PC-9 (cell line): ENCODE data around the gene SLC66A1. TPM values are rescaled to one million over a fixed set of nuclear protein-coding genes. Genes with fewer than 3 reads are reported as not detected.

Source experiments
- BruUV-seq: library from RNA; stranded (reverse); fragments of 400-500 nt; replicated peaks from 2 replicates; lab custom pipeline; 2021; lab: Mats Ljungman, UMichigan
- CTCF ChIA-PET: fragments of 300-600 bp; sonication (Branson Sonifier 250); formaldehyde crosslinking; loops from one replicate; lab custom pipeline; 2022; ENCODE audit warnings: antibody characterized with exemption; lab: Charles Lee
- POLR2A ChIA-PET: fragments of 300-600 bp; sonication (Branson Sonifier 250); formaldehyde crosslinking; loops from one replicate; lab custom pipeline; 2022; ENCODE audit warnings: antibody characterized with exemption; ENCODE audit not compliant: unreplicated experiment; lab: Charles Lee
- DNase-seq, 2 experiments: peaks; one replicate each; pipeline versions ENCODE4 v3.0.0 to v3.0.0-alpha.2; 2015 to 2022; ENCODE audit warnings: mixed read lengths in 1 of 2
- H2AFZ ChIP-seq: fragments of 200-600 bp; sonication (generic); 2 replicates; pipeline ENCODE4 v1.8.1; 2017; ENCODE audit warnings: antibody characterized with exemption
- H3F3A ChIP-seq: fragments of 200-600 bp; sonication (generic); 2 replicates; pipeline ENCODE4 v1.8.1; 2017; ENCODE audit warnings: antibody characterized with exemption, mild to moderate bottlenecking, low read depth; ENCODE audit not compliant: insufficient read depth
- H3K27ac ChIP-seq: fragments of 200-600 bp; sonication (generic); 2 replicates; pipeline ENCODE4 v1.6.1; 2016; ENCODE audit warnings: mixed run types
- H3K27me3 ChIP-seq: fragments of 200-600 bp; sonication (generic); 2 replicates; pipeline ENCODE4 v1.6.1; 2016; ENCODE audit warnings: low read depth, mixed run types; ENCODE audit not compliant: insufficient read depth
- H3K36me3 ChIP-seq: fragments of 200-600 bp; sonication (generic); 2 replicates; pipeline ENCODE4 v1.6.1; 2016; ENCODE audit warnings: low read depth, mixed run types
- H3K4me1 ChIP-seq: fragments of 200-600 bp; sonication (generic); replicated peaks from 2 replicates; pipeline ENCODE4 v1.6.1; 2016; ENCODE audit warnings: mixed run types; ENCODE audit not compliant: insufficient read depth
- H3K4me2 ChIP-seq: fragments of 200-600 bp; sonication (generic); 2 replicates; pipeline ENCODE4 v1.6.1; 2017; ENCODE audit warnings: mixed run types
- H3K4me3 ChIP-seq: fragments of 200-600 bp; sonication (generic); 2 replicates; pipeline ENCODE4 v1.6.1; 2016; ENCODE audit warnings: mixed run types
- H3K79me2 ChIP-seq: fragments of 200-600 bp; sonication (generic); 2 replicates; pipeline ENCODE4 v1.6.1; 2017; ENCODE audit warnings: low read depth, mixed run types
- H3K9me2 ChIP-seq: fragments of 200-600 bp; sonication (generic); 2 replicates; pipeline ENCODE4 v1.8.1; 2017; ENCODE audit warnings: mild to moderate bottlenecking; ENCODE audit not compliant: insufficient read depth
- H3K9me3 ChIP-seq: fragments of 200-600 bp; sonication (generic); 2 replicates; pipeline ENCODE4 v1.8.1; 2016; ENCODE audit warnings: low read depth; ENCODE audit not compliant: insufficient read depth
- H4K20me1 ChIP-seq: fragments of 200-600 bp; sonication (generic); 2 replicates; pipeline ENCODE4 v1.8.1; 2017; ENCODE audit not compliant: insufficient read depth
- EZH2 ChIP-seq: fragments of 200-600 bp; sonication (generic); IDR thresholded peaks from 2 replicates; pipeline ENCODE4 v1.8.0; 2017; ENCODE audit warnings: antibody characterized with exemption, low read depth
- intact Hi-C: fragments of 100-400 bp; cut with micrococcal nuclease; formaldehyde crosslinking; loops from one replicate; pipeline ENCODE4 v1.10.0; 2022; ENCODE audit not compliant: unreplicated experiment
- total RNA-seq: library from RNA; stranded (reverse); gene quantifications from 2 replicates; pipeline ENCODE4 v1.2.3, GENCODE V29; 2021
- TF ChIP-seq, protein P1 (sequence below): fragments of 200-600 bp; sonication (generic); conservative IDR thresholded peaks from 2 replicates; pipeline ENCODE4 v1.6.1; 2017; ENCODE audit warnings: mixed run types, antibody characterized with exemption, mild to moderate bottlenecking, moderate library complexity

The SLC66A1 gene
- total RNA-seq, 1 experiment from 2014 or later = 13.8 TPM

DNA sequence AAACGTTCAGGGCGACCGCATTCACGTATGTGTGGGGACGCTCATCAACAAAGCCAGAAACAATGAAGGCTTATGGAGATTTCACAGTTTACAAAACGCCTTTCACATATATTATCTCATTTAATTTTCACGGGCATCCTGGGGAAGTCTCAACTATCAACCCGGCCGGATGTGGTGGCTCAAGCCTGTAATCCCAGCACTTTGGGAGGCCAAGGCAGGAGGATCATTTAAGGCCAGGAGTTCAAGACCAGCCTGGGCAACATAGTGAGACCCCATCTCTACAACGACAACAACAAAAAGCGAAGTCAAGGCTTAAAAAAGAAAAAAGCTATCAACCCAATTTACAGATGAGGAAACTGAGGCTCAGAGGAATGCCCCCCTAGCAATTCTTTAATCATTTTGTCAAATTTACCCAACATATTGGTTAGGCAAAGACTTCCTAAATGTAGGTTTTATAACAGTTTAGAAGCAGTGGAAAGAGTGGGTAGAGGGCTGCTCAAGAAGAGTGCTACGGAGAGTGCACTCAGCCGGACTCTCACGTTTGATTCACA, 28.3 kb downstream of the SLC66A1 start:
- CTCF ChIA-PET = no interaction called here
- peaks cover 9% of the 10 kb centered on the region for H3K4me1 ChIP-seq
- H3K79me2 ChIP-seq = no peaks in the 10 kb centered on the region
- POLR2A ChIA-PET = no interaction called here
- H4K20me1 ChIP-seq = no peaks in the 10 kb centered on the region; the same call in 1 of the 2 replicates
- no peak overlapping the region for H3K27ac ChIP-seq
- H3K4me2 ChIP-seq = no peak overlapping the region
- H3K27me3 ChIP-seq = no peaks in the 10 kb centered on the region
- H2AFZ ChIP-seq = no peak overlapping the region
- no peaks in the 10 kb centered on the region for H3K36me3 ChIP-seq
- H3F3A ChIP-seq = peaks cover 12% of the 10 kb centered on the region; the same call in 1 of the 2 replicates
- intact Hi-C loops = loop anchor here (5.0 to 10.0 kb wide), 2 partner anchors 244 to 312 kb away; no protein-coding TSS in a partner anchor
- H3K9me3 ChIP-seq = no peaks in the 10 kb centered on the region
- TF ChIP-seq, protein P1, sequence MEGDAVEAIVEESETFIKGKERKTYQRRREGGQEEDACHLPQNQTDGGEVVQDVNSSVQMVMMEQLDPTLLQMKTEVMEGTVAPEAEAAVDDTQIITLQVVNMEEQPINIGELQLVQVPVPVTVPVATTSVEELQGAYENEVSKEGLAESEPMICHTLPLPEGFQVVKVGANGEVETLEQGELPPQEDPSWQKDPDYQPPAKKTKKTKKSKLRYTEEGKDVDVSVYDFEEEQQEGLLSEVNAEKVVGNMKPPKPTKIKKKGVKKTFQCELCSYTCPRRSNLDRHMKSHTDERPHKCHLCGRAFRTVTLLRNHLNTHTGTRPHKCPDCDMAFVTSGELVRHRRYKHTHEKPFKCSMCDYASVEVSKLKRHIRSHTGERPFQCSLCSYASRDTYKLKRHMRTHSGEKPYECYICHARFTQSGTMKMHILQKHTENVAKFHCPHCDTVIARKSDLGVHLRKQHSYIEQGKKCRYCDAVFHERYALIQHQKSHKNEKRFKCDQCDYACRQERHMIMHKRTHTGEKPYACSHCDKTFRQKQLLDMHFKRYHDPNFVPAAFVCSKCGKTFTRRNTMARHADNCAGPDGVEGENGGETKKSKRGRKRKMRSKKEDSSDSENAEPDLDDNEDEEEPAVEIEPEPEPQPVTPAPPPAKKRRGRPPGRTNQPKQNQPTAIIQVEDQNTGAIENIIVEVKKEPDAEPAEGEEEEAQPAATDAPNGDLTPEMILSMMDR = no peak
- no peak for TF ChIP-seq EZH2
- no peak overlapping the region for H3K4me3 ChIP-seq
- DNase-seq = no peak
- H3K9me2 ChIP-seq = no peaks in the 10 kb centered on the region
- BruUV-seq = no TSS peak

DNA sequence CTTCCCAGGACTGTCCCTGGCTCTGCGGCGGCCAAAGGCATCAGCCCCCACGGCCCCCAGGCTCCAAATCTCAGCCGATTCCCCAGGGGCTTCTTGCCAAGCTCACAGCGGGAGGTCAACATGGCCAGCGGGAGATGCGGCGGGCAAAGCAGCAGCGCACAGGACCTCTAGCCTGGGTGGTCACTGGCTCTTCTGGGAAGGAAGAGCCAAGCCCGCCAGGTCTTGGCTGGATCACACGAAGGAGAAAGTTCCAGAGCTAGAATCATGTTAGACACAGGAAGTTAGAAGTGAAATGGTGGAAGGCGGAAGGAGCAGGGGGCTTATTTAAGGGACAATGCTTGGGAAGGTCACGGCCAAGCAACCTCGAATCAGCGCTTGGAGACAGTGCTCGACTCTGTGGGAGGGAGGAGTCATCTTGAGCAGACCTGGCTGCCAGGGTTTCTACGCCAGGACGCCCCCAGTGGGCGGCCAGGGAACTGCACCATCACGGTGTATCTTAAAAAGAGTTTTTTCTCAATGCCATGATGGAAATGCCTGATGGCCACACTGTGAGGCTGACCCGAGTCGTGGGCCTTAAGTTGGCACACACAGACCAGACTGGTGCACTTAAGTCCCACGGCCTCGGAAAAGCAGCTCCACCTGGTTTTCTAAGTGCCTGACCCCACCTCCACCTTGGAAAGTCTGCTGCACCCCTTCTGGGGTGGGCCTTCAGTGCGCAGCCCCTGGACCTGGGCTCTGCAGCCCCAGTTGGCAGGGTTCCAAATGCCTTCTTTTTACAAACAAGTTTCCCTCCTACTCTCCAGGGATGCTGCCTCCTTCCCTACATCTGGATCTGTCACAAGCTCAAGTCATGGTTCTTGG, 29.3 kb downstream of the SLC66A1 start:
- peak; percentile 47 to 69 for DNase-seq
- CTCF ChIA-PET = interaction anchor here (0.7 kb wide), 2 partner anchors 32 to 57 kb away, joined by 3 read pairs; no protein-coding TSS in a partner anchor
- Histone ChIP-seq H3K4me1 (peaks cover 8% of the 10 kb centered on the region), H3K9me2 (no peaks in the 10 kb centered on the region), H3K79me2 (no peaks in the 10 kb centered on the region), H3K27me3 (no peaks in the 10 kb centered on the region), H3K4me2 (no peak overlapping the region), H3K27ac (no peak overlapping the region), H3K4me3 (no peak overlapping the region), H2AFZ (no peak overlapping the region), H4K20me1 (no peaks in the 10 kb centered on the region; the same call in 1 of the 2 replicates), H3F3A (peaks cover 12% of the 10 kb centered on the region; the same call in 1 of the 2 replicates), H3K36me3 (no peaks in the 10 kb centered on the region), H3K9me3 (no peaks in the 10 kb centered on the region)
- POLR2A ChIA-PET = no interaction called here
- TF ChIP-seq, protein P1 = peak; percentile 84
- TF ChIP-seq EZH2 = no peak
- BruUV-seq = no TSS peak
- intact Hi-C loops = loop anchor here (5.0 to 10.0 kb wide), 2 partner anchors 243 to 311 kb away; no protein-coding TSS in a partner anchor

DNA sequence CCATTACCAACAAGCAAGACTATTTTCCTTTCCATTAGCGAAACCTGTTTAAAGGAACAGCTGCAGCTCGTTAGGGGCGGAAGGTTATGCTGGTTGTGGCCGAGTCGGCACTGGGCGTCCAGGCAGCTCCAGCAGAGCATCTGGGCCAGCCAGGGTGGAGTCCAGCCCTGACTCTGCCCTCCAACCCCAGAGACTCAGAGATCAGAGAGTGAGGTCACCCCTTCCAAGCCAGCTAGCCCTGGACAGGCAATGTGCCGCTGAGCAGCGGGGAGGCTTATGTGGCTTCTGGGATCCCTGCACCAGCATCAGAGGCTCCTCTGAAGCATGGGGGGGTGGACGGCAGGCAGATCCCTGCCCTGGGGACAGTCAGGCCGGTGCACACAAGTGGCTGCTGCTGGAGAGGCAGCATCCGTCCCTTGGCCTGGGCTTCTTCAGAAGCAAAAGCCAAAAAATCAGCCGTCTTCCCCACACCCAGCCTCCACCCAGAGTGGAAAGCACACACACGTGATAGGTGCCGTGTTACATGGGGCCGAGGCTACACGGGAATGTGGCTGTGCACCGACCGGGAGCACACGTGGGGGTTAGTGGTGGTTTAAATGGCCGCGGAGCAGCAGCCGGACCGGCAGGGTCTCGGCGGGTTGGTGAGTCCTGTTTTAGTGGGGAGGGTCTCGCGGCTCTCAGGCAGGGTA, 30.1 kb downstream of the SLC66A1 start:
- CTCF ChIA-PET = interaction anchor here (0.7 kb wide), 2 partner anchors 32 to 56 kb away, joined by 3 read pairs; no protein-coding TSS in a partner anchor
- Histone ChIP-seq H4K20me1 (no peaks in the 10 kb centered on the region; the same call in 1 of the 2 replicates), H3K4me2 (no peak overlapping the region), H3K4me3 (no peak overlapping the region), H3K27me3 (no peaks in the 10 kb centered on the region), H3F3A (peaks cover 10% of the 10 kb centered on the region; the same call in 1 of the 2 replicates), H3K4me1 (no peaks in the 10 kb centered on the region; the same call in none of the 2 replicates), H3K9me3 (no peaks in the 10 kb centered on the region), H2AFZ (no peak overlapping the region), H3K27ac (no peak overlapping the region), H3K9me2 (no peaks in the 10 kb centered on the region), H3K36me3 (no peaks in the 10 kb centered on the region), H3K79me2 (no peaks in the 10 kb centered on the region)
- TF ChIP-seq, protein P1 = no peak
- no peak for TF ChIP-seq EZH2
- no TSS peak for BruUV-seq
- POLR2A ChIA-PET = no interaction called here
- no peak for DNase-seq
- intact Hi-C loops = loop anchor here (5.0 to 10.0 kb wide), 2 partner anchors 243 to 310 kb away; no protein-coding TSS in a partner anchor
